Activated CD4-positive, alpha-beta T cell treated with anti-CD3 and anti-CD28 coated beads, Interleukin-2, Interleukin-6, amounts not matched to agents 100 ng/mL and 50 ng/mL, durations not matched to agents 16 hours and 8 hours (primary cell): ENCODE data around the gene FARP1.
A peak's percentile ranks its signal among the peaks of the same experiment; 100 is the strongest.

Source experiments
- DNase-seq: peaks from one replicate; pipeline ENCODE4 v3.0.0-alpha.2; 2020

FARP1 gene

GRCh38 chr13:98142380-98143156 lies at the start of gene FARP1:
TSS of gene FARP1 (plus strand) at chr13:98143094. CDS start at chr13:98213243, 70,149 bp downstream.
- peak; percentile 37 for DNase-seq

GRCh38 chr13:98094678-98095266 lies 48.1 kb upstream of the FARP1 start:
- no peak for DNase-seq

DNA sequence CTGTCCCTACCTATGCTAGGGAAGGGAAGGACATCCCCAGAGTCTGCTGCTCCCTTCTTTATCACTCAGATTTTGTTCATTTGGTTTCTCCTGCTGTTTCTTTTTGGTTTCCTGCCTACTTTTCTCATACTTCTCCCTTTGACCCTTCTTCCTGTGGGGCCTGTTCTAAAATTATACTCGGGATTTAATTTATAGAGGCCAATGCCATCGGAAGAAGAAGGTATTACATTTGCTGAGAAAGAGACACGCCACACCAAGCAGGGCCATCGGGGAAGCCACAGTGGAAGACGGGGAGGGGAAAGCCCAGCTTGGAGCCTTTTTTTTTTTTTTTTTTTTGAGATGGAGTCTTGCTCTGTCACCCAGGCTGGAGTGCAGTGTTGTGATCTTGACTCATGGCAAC lies 46.8 kb upstream of the FARP1 start:
- no peak for DNase-seq

GRCh38 chr13:98097749-98098148 lies 45.1 kb upstream of the FARP1 start:
- DNase-seq: no peak

GRCh38 chr13:98098516-98098915 lies 44.4 kb upstream of the FARP1 start:
- DNase-seq: no peak

DNA sequence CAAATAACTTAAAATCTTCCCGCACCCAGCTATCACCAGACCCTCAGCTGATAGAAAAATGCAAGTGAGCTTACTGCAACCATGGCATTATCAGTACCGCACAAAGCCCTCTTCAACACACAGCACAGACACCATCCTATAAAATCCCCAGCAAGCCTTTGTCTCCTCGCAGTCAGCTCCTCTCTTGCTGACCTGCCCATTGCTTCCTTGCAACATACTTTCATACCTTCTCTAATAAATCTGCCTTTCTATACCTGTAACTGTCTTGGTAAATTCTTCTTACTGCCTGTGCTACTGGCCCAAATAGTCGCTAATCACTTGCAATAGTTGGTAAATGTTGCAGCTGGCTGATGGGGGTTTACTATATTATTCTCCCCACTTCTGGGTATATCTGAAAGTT lies 43.3 kb upstream of the FARP1 start:
- no peak for DNase-seq

DNA sequence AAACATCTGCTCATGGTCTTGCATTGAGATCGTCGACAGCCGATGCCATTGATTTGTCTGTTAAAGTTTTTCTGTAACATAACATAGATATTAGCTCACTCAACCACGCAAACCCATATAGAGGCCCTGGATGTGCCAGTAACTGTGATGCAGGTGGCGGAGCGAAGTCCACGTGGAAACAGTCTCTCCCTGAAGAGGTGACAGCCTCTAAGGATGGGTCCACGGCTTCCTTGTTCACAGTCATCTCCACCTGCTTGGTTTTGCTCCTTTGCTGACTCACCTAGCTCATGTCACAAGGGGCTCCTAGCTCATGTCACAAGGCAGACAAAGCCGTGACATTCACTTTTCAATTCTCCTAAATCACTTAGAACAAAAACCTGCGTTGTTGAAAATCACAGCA lies 42.4 kb upstream of the FARP1 start:
- DNase-seq: no peak

- no peak for DNase-seq
Measured at GRCh38 chr13:98103531-98103930, 39.4 kb upstream of the FARP1 start.

DNA sequence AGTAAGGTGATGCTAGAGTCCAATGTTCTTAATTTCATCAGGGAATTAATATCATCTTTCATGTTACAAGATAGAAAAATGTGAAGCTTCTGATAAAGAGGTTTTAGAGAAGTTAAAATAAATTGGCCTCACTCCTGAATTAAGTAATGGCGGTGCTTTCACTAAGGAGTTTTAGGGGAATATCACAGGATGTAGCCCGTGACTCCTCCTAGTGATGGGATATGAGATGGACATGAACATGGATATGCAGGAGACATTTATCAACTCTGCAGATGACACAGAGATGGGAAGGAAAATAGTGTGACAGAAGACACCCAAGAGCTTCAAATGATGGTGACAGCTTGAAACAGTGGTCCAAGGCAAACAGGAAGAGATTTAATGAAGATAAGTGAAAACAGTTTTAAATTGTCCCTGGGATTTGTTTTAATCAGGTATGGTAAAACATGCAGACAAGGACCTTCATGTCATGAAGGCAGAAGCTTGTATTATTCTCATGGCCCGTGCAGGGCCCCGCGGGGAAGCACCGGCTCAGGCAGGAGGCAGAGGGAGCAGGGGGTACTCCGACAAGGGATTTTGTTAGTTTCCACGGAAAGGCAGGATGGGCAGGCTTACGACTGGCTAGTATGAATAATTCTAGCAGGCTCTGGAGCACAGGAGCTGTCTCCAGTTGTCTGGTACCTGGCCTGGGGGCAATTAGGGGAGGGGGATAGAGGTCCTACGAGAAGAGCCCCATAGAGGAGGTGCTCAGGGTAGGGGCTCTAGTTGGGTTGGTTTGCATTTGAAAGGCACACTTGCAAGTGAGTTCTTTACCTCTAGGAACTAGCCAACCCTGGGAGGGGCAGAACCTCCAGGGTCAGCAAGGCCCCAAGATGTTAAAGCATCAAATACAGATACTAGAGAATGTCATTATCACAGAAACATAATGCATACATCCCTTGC lies 38.7 kb upstream of the FARP1 start:
- no peak for DNase-seq

- no peak for DNase-seq
Measured at GRCh38 chr13:98105929-98106336, 37.0 kb upstream of the FARP1 start.

DNA sequence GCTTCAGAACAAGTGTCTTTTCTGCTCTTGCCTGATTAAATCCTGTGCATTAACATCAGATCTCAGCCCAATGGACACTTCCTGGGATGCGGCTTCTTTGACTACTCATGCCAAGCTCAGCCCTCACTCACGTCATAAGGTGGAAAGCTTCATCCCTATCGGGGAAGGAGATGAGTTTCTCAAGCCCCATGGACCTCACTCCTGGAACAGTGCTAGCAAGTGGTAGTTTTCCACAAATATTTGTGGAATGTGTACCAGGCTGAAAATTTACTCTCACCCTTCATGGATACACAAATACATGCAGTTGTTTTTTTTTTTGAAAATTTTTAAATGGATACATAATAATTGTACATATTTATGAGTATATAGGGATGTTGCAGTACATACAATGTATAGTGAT lies 34.6 kb upstream of the FARP1 start:
- DNase-seq: no peak

- DNase-seq: no peak
Measured at GRCh38 chr13:98109226-98109853, 33.6 kb upstream of the FARP1 start.

- no peak for DNase-seq
Measured at GRCh38 chr13:98110749-98111148, 32.1 kb upstream of the FARP1 start.

GRCh38 chr13:98111168-98112098 lies 31.5 kb upstream of the FARP1 start:
- DNase-seq: no peak

DNA sequence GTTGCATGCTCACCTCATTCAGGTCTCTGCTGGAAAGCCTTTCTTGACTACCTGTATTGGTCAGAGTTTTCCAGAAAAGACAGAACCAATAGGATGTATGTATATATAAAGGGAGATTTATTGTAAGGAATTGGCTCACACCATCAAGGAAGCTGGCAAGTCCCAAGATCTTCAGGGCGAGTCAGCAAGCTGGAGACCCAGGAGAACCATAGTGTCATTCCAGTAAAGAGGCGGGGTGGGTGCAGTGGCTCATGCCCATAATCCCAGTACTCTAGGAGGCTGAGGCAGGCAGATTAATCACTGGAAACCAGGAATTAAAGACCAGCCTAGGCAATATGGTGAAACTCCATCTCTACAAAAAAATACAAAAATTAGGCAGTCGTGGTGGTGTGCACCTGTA lies 30.4 kb upstream of the FARP1 start:
- DNase-seq: no peak

DNA sequence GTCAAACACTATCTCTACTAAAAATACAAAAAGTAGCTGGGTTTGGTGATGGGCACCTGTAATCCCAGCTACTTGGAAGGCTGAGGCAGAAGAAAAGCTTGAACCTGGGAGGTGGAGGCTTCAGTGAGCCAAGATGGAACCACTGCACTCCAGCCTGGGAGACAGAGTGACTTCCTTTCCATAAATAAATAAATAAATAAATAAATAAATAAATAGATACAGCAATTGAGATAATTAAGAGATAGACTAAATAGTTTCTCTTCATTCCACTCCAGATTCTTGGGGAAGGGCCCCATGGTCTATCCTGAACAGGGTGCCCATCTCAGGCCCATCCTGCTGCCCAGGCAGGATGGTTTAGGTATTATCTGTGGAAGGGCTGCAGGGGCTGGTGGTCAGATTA lies 24.0 kb upstream of the FARP1 start:
- DNase-seq: no peak

GRCh38 chr13:98123176-98123575 lies 19.7 kb upstream of the FARP1 start:
- no peak for DNase-seq

DNA sequence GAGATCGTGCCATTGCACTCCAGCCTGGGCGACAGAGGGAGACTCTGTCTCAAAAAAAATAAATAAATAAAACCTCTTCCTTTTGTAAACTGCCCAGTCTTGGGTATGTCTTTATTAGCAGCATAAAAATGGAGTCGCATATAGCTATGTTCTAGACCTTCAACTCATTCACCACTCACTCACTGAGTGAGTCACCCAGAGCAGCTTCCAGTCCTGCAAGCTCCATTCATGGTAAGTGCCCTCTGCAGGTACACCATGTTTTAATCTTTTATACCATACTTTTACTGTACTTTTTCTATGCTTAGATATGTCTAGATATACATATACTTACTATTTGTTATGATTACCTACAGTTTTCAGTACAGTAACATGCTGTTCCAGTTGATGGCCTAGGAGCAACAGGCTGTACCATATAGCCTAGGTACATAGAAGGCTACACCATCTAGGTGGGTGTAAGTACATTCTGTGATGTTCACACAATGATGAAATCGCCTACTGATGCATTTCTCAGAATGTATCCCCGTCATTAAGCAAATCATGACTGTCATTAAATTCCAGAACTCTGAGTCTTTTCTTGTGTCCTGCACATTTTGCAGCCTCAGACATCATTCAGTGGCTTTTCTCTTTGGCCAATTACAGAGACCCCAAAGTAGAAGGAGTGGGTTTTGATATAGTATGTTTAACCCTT lies 13.7 kb upstream of the FARP1 start:
- no peak for DNase-seq

GRCh38 chr13:98133946-98134345 lies 8.9 kb upstream of the FARP1 start:
- no peak for DNase-seq

DNA sequence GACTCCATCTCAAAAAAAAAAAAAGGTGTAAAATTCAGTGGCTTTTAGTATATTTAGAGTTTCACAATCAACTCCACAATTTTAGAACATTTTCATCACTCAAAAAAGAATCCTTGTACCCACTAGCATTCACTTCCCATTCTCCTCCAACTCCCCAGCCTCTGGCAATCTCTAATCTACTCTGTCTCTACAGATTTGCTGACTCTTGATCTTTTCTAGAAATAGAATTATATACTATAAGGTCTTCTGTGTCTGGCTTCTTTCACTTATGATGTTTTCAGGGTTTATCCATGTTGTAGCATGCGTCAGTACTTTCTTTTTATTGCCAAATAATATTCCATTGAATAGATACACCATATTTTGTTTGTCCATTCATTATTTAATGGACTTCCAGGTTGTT lies 8.0 kb upstream of the FARP1 start:
- no peak for DNase-seq

GRCh38 chr13:98141091-98141490 lies 1.8 kb upstream of the FARP1 start:
- no peak for DNase-seq
